Ovary (tissue), 9 donors: ENCODE results near the gene CLASP1. TPM values are rescaled to one million over a fixed set of nuclear protein-coding genes. Genes with fewer than 3 reads are reported as not detected.

Experiments used
- DNase-seq, 5 donors: peaks; one replicate each; pipeline ENCODE4 v3.0.0-alpha.2; 2019 to 2020
- H3K27ac ChIP-seq, 2 donors: fragments of 200-600 bp; one replicate each; pipeline versions ENCODE4 v1.5.1 to v1.8.0; 2019 to 2022
- H3K27me3 ChIP-seq: fragments of 200-600 bp; one replicate; pipeline ENCODE4 v1.8.0; 2022
- H3K36me3 ChIP-seq: fragments of 200-600 bp; sonication (generic); one replicate; pipeline ENCODE4 v1.5.1; 2019
- H3K4me1 ChIP-seq: one replicate; pipeline ENCODE4 v1.8.1; 2013; ENCODE audit warnings: mild to moderate bottlenecking, moderate library complexity; ENCODE audit not compliant: insufficient read depth
- H3K4me3 ChIP-seq: fragments of 200-600 bp; sonication (generic); one replicate; pipeline ENCODE4 v1.5.1; 2017
- H3K9me3 ChIP-seq, 2 donors: fragments of 200-600 bp in 1 of 2; sonication (generic) in 1 of 2; one replicate each; pipeline versions ENCODE4 v1.5.1 to v1.8.1; 2013 to 2019; ENCODE audit warnings: mild to moderate bottlenecking in 1 of 2, moderate library complexity in 1 of 2
- CTCF ChIP-seq, 3 donors: fragments of 450-650 bp in 2 of 3; fragments of 200-600 bp in 1 of 3; IDR thresholded peaks; one replicate each; pipeline versions ENCODE4 v1.5.1 to v1.8.0; 2016 to 2022; ENCODE audit warnings: antibody characterized with exemption in 3 of 3, mild to moderate bottlenecking in 1 of 3
- EP300 ChIP-seq: sonication (generic); formaldehyde crosslinking; IDR thresholded peaks from one replicate; pipeline ENCODE4 v1.6.1; 2017; ENCODE audit warnings: antibody characterized with exemption
- POLR2A ChIP-seq: fragments of 450-650 bp; IDR thresholded peaks from one replicate; pipeline ENCODE4 v1.6.1; 2017; ENCODE audit warnings: antibody characterized with exemption, mild to moderate bottlenecking, moderate library complexity
- WGBS, 3 donors: extraction: QIAGEN DNeasy Blood & Tissue Kit in 1 of 3; methylation state at CpG; one replicate each; pipeline versions ENCODE4 v1.1.5 to v1.1.7; 2013 to 2017; 5-methylcytosine and 5-hydroxymethylcytosine counted together
- intact Hi-C, 4 donors: fragments of 100-400 bp; cut with DNase I; formaldehyde crosslinking; loops; one replicate each; pipeline versions ENCODE4 v1.11.0 to v1.15.1; 2022 to 2023
- polyA plus RNA-seq, 2 donors: library from polyadenylated mRNA; stranded (reverse); fragments of 200-250 nt in 1 of 2; fragments of 350-450 nt in 1 of 2; fragmentation: Illumina TruSeq in 1 of 2; extraction: RNeasy Lipid Tissue Mini Kit (QIAGEN cat#74804) in 1 of 2; gene quantifications; one replicate each; pipeline ENCODE4 v1.2.3, GENCODE V29; 2013 to 2014
- total RNA-seq, 7 donors: library from RNA; depleted of rRNA in 2 of 7; stranded (reverse); fragments of >200 nt in 2 of 7; fragmentation: NEBNext Ultra II Directional in 3 of 7; extraction: Animal tissue kit (Norgen Biotek cat#: 25700) in 3 of 7; gene quantifications; one replicate each; pipeline versions ENCODE4 v1.1.0 to v1.2.4, GENCODE V29; 2016 to 2023
- donor health status: DM: no; HTN: no; CAD: no; lungs with moderate emphysema.
- donor health status: DM: no; HTN: no; CAD: no.
- donor health status: Bipolar disorder and iron deficiency.
- donor health status: DM: yes; HTN: yes; CAD: no.
- donor health status: DM: no; HTN: no; CAD: no.
- donor health status: DM: yes; HTN: yes; CAD: no.

CLASP1 gene
- total and polyA plus RNA-seq, 9 donors, result 15.8 to 58.7 (median 47.9) TPM

- intact Hi-C loops, result no loop called here
- H3K27me3 ChIP-seq, result no peaks in the 10 kb centered on the region
- TF ChIP-seq POLR2A (no peak), CTCF (IDR thresholded peaks at IDR 0.05) (no peak), EP300 (no peak)
- H3K4me3 ChIP-seq, result no peak overlapping the region
- H3K27ac ChIP-seq, result no peak overlapping the region
- DNase-seq, result no peak
- no peaks in the 10 kb centered on the region for H3K36me3 ChIP-seq
- WGBS, 3 donors, result 28 to 38% (median 32%) methylated on average over 2 of the region's 2 CpGs
- H3K4me1 ChIP-seq, result peaks cover 6% of the 10 kb centered on the region
- no peaks in the 10 kb centered on the region for H3K9me3 ChIP-seq
Measured at GRCh38 chr2:121570036-121570666, 79.1 kb downstream of the CLASP1 start.

- Histone ChIP-seq H3K27ac (no peak overlapping the region), H3K36me3 (no peaks in the 10 kb centered on the region), H3K4me3 (no peak overlapping the region), H3K4me1 (peaks cover 6% of the 10 kb centered on the region), H3K27me3 (no peaks in the 10 kb centered on the region), H3K9me3 (no peaks in the 10 kb centered on the region)
- no peak for DNase-seq
- intact Hi-C loops, result no loop called here
- TF ChIP-seq CTCF (IDR thresholded peaks at IDR 0.05) (no peak), POLR2A (no peak), EP300 (no peak)
- WGBS, 3 donors, result 62 to 70% (median 67%) methylated on average over 4 of the region's 4 CpGs
Measured at GRCh38 chr2:121567957-121568409, 81.3 kb downstream of the CLASP1 start.

- no peaks in the 10 kb centered on the region for H3K27me3 ChIP-seq
- no peaks in the 10 kb centered on the region for H3K36me3 ChIP-seq
- 80 to 84% (median 80%) methylated on average over 7 of the region's 7 CpGs for WGBS, 3 donors
- intact Hi-C loops, result no loop called here
- H3K4me1 ChIP-seq, result peaks cover 7% of the 10 kb centered on the region
- TF ChIP-seq POLR2A (no peak), EP300 (no peak), CTCF (IDR thresholded peaks at IDR 0.05) (no peak)
- no peak overlapping the region for H3K27ac ChIP-seq
- no peak overlapping the region for H3K4me3 ChIP-seq
- no peaks in the 10 kb centered on the region for H3K9me3 ChIP-seq
- DNase-seq, result no peak
Measured at GRCh38 chr2:121567452-121567851, 81.8 kb downstream of the CLASP1 start.

- Histone ChIP-seq H3K36me3 (no peaks in the 10 kb centered on the region), H3K9me3 (no peaks in the 10 kb centered on the region), H3K27ac (no peak overlapping the region), H3K4me1 (peaks cover 5% of the 10 kb centered on the region), H3K27me3 (no peaks in the 10 kb centered on the region), H3K4me3 (no peak overlapping the region)
- intact Hi-C loops, result no loop called here
- 75 to 81% (median 77%) methylated on average over 5 of the region's 5 CpGs for WGBS, 3 donors
- no peak for TF ChIP-seq EP300
- TF ChIP-seq CTCF (IDR thresholded peaks at IDR 0.05), result no peak
- no peak for DNase-seq
Measured at GRCh38 chr2:121565389-121566250, 83.6 kb downstream of the CLASP1 start.
